SU-DHL-6 (cell line): ENCODE data around the gene PLIN1.

ENCODE experiments used
- H2AFZ ChIP-seq: fragments of 200-600 bp; sonication (generic); 2 replicates; pipeline ENCODE4 v1.6.1; 2014; ENCODE audit warnings: low read depth, mild to moderate bottlenecking, moderate library complexity, mixed read lengths, antibody characterized with exemption, low read length; ENCODE audit not compliant: severe bottlenecking
- H3F3A ChIP-seq: fragments of 200-600 bp; shearing (Covaris generic); 2 replicates; pipeline ENCODE4 v1.6.0; 2016; ENCODE audit warnings: antibody characterized with exemption, mild to moderate bottlenecking; ENCODE audit not compliant: insufficient read depth
- H3K27ac ChIP-seq: fragments of 200-600 bp; sonication (generic); 2 replicates; pipeline ENCODE4 v1.5.1; 2016; ENCODE audit warnings: low read depth, mild to moderate bottlenecking, low read length, moderate library complexity, mixed read lengths
- H3K27me3 ChIP-seq: fragments of 200-600 bp; sonication (generic), shearing (Covaris generic); 2 replicates; pipeline ENCODE4 v1.6.0; 2014; ENCODE audit warnings: mild to moderate bottlenecking, low read length
- H3K36me3 ChIP-seq: fragments of 200-600 bp; sonication (generic); 2 replicates; pipeline ENCODE4 v1.6.1; 2014; ENCODE audit warnings: mild to moderate bottlenecking, low read length, mixed read lengths
- H3K4me2 ChIP-seq: fragments of 300-600, 200-600 bp; shearing (Covaris generic), sonication (generic); 2 replicates; pipeline ENCODE4 v1.6.0; 2014; ENCODE audit warnings: low read length, low read depth, mild to moderate bottlenecking; ENCODE audit not compliant: poor library complexity, severe bottlenecking
- H3K4me3 ChIP-seq: fragments of 200-600 bp; sonication (generic); 2 replicates; pipeline ENCODE4 v1.5.1; 2014; ENCODE audit warnings: antibody characterized with exemption, low read length, mild to moderate bottlenecking, mixed read lengths; ENCODE audit not compliant: insufficient read depth, poor library complexity, severe bottlenecking
- H3K79me2 ChIP-seq: fragments of 200-600 bp; sonication (generic); 2 replicates; pipeline ENCODE4 v1.6.1; 2014; ENCODE audit warnings: mild to moderate bottlenecking, low read length, moderate library complexity; ENCODE audit not compliant: insufficient read depth
- H3K9ac ChIP-seq: fragments of 200-600 bp; sonication (generic); 2 replicates; pipeline ENCODE4 v1.7.0; 2014; ENCODE audit warnings: mild to moderate bottlenecking, low read length
- H3K9me2 ChIP-seq: fragments of 200-600 bp; sonication (generic); replicated peaks from 2 replicates; pipeline ENCODE4 v1.6.1; 2014; ENCODE audit warnings: low read length; ENCODE audit not compliant: insufficient read depth
- H3K9me3 ChIP-seq: fragments of 200-600 bp; sonication (generic); 2 replicates; pipeline ENCODE4 v1.6.1; 2014; ENCODE audit warnings: low read length, mixed read lengths; ENCODE audit not compliant: insufficient read depth
- H4K20me1 ChIP-seq: fragments of 200-600 bp; sonication (generic); 2 replicates; pipeline ENCODE4 v1.6.1; 2014; ENCODE audit warnings: low read depth, mild to moderate bottlenecking, antibody characterized with exemption, low read length, moderate library complexity, mixed read lengths
- EZH2phosphoT487 ChIP-seq: fragments of 200-600 bp; sonication (generic), shearing (Covaris generic); conservative IDR thresholded peaks from 2 replicates; pipeline ENCODE4 v1.6.1; 2018; ENCODE audit warnings: mild to moderate bottlenecking, antibody characterized with exemption, low read length, moderate library complexity, mixed read lengths
- TF ChIP-seq, protein P1 (sequence below): fragments of 200-600 bp; sonication (generic); IDR thresholded peaks from one replicate; pipeline ENCODE4 v1.5.1; 2017; ENCODE audit warnings: antibody characterized with exemption, mild to moderate bottlenecking, low read length, moderate library complexity; ENCODE audit not compliant: insufficient read depth, poor library complexity, severe bottlenecking

The PLIN1 gene

DNA sequence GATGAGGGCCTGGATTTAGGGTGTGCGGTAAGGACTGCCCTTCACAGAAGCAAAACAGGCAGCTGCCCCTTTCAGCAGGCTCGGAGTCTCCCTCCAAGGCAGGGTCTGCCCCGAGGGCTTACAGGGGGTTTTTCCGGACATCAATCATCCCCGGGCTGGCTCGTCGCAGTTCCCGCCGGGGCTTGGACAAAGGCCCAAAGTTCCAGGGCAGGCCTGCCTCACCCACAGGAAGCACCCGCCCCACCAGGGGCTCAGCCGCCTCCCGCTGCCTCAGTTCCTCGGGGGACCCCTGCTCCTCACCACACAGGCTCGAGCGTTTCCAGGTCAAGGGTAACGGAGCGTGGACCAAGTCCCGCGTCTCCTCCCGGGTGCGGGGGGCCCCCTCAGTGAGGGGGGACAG, 50.9 kb downstream of the PLIN1 start:
- H3K9me3 ChIP-seq = no peaks in the 10 kb centered on the region
- no peak overlapping the region for H3K9ac ChIP-seq
- no peaks in the 10 kb centered on the region for H3K79me2 ChIP-seq
- no peak overlapping the region for H2AFZ ChIP-seq
- no peaks in the 10 kb centered on the region for H3K27me3 ChIP-seq
- TF ChIP-seq, protein P1, sequence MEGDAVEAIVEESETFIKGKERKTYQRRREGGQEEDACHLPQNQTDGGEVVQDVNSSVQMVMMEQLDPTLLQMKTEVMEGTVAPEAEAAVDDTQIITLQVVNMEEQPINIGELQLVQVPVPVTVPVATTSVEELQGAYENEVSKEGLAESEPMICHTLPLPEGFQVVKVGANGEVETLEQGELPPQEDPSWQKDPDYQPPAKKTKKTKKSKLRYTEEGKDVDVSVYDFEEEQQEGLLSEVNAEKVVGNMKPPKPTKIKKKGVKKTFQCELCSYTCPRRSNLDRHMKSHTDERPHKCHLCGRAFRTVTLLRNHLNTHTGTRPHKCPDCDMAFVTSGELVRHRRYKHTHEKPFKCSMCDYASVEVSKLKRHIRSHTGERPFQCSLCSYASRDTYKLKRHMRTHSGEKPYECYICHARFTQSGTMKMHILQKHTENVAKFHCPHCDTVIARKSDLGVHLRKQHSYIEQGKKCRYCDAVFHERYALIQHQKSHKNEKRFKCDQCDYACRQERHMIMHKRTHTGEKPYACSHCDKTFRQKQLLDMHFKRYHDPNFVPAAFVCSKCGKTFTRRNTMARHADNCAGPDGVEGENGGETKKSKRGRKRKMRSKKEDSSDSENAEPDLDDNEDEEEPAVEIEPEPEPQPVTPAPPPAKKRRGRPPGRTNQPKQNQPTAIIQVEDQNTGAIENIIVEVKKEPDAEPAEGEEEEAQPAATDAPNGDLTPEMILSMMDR = no peak
- TF ChIP-seq EZH2phosphoT487 = no peak
- H3K9me2 ChIP-seq = no peaks in the 10 kb centered on the region
- no peaks in the 10 kb centered on the region for H3F3A ChIP-seq
- H3K27ac ChIP-seq = no peak overlapping the region
- no peak overlapping the region for H3K4me3 ChIP-seq
- H3K36me3 ChIP-seq = peaks cover 3% of the 10 kb centered on the region; the same call in 1 of the 2 replicates
- no peak overlapping the region for H3K4me2 ChIP-seq
- no peaks in the 10 kb centered on the region for H4K20me1 ChIP-seq

GRCh38 chr15:89627256-89627970, 51.8 kb downstream of the PLIN1 start:
- no peaks in the 10 kb centered on the region for H3K9me2 ChIP-seq
- H3F3A ChIP-seq = peaks cover 3% of the 10 kb centered on the region; the same call in 1 of the 2 replicates
- H4K20me1 ChIP-seq = no peaks in the 10 kb centered on the region
- no peak overlapping the region for H3K4me2 ChIP-seq
- no peak for TF ChIP-seq EZH2phosphoT487
- TF ChIP-seq, protein P1 = no peak
- H3K4me3 ChIP-seq = no peak overlapping the region
- H3K27ac ChIP-seq = no peak overlapping the region
- no peak overlapping the region for H2AFZ ChIP-seq
- H3K27me3 ChIP-seq = no peaks in the 10 kb centered on the region
- H3K9me3 ChIP-seq = no peaks in the 10 kb centered on the region
- no peak overlapping the region for H3K9ac ChIP-seq
- H3K36me3 ChIP-seq = peaks cover 4% of the 10 kb centered on the region; the same call in 1 of the 2 replicates
- H3K79me2 ChIP-seq = no peaks in the 10 kb centered on the region

DNA sequence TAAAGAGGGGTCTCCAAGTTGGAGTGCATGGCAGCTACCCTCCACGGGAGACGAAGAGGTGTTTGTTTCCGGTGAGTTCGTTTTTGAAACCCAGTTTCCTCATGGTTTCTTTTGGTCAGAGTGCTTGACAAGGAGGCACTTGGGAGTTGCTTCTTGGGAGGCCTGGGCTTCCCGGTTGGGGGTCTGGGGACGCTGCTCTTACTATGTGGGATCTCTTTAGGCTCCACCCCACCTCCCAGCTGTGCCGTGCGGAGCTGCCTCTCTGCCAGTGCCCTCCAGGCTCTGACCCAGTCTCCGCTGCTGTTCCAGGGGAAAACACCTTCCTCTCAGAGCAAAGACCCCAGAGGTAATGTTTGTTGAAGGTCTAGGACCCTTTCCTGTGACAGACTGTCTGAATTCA, 53.5 kb downstream of the PLIN1 start:
- Histone ChIP-seq H3K27ac (no peak overlapping the region), H3K36me3 (peaks cover 8% of the 10 kb centered on the region; the same call in 1 of the 2 replicates), H4K20me1 (no peaks in the 10 kb centered on the region), H3K9me3 (no peaks in the 10 kb centered on the region), H3F3A (peaks cover 3% of the 10 kb centered on the region; the same call in 1 of the 2 replicates), H3K9ac (no peak overlapping the region), H3K27me3 (no peaks in the 10 kb centered on the region), H3K4me3 (no peak overlapping the region), H3K4me2 (no peak overlapping the region), H2AFZ (no peak overlapping the region), H3K9me2 (no peaks in the 10 kb centered on the region), H3K79me2 (no peaks in the 10 kb centered on the region)
- TF ChIP-seq, protein P1 = no peak
- TF ChIP-seq EZH2phosphoT487 = no peak
